ENCODE data around the gene CCL8. TPM values are rescaled to one million over a fixed set of nuclear protein-coding genes. Genes with fewer than 3 reads are reported as not detected.

CCL8 gene
- total RNA-seq: not detected in 2 replicates

- ChIA-PET POLR2A (no interaction called here), CTCF (interaction anchor here (0.6 kb wide), 1 partner anchor 31 kb away, joined by 4 read pairs; no protein-coding TSS in a partner anchor)
- Mint-ChIP-seq H3K9me3 (peaks cover 4% of the 10 kb centered on the region), H3K4me3 (no peak within 1 kb of the TSS), H3K27ac (no peak within 1 kb of the TSS), H3K36me3 (ENCODE audit: low read depth) (no peaks in the 10 kb centered on the region), H3K27me3 (peaks cover 10% of the 10 kb centered on the region), H3K4me1 (peaks cover under 1% of the 10 kb centered on the region)
- no peak for TF ChIP-seq CTCF (IDR thresholded peaks at IDR 0.05)
- intact Hi-C loops (cut with micrococcal nuclease): no loop called here
- no peak for ATAC-seq (ENCODE audit: low read depth)
- DNase-seq: no peak
These were observed at the start of gene CCL8 for GRCh38 chr17:34319039-34319483. Gene CCL8 (plus strand): TSS chr17:34319435. CDS start chr17:34319502, 67 bp downstream.

- Mint-ChIP-seq H3K27me3 (peaks cover 49% of the 10 kb centered on the region), H3K9me3 (no peaks in the 10 kb centered on the region), H3K4me1 (no peaks in the 10 kb centered on the region), H3K36me3 (ENCODE audit: low read depth) (no peaks in the 10 kb centered on the region), H3K4me3 (no peak within 1 kb of the TSS), H3K27ac (no peak within 1 kb of the TSS)
- DNase-seq (no peak), ATAC-seq (ENCODE audit: low read depth) (no peak)
- ChIA-PET POLR2A (no interaction called here), CTCF (no interaction called here)
- TF ChIP-seq CTCF (IDR thresholded peaks at IDR 0.05): no peak
- intact Hi-C loops (cut with micrococcal nuclease): no loop called here
These were observed 49.3 kb upstream of the CCL8 start, which contains the start of gene CCL7 for GRCh38 chr17:34269969-34270368. Gene CCL7 (plus strand): TSS chr17:34270221. CDS start chr17:34270291, 70 bp downstream.

GRCh38 chr17:34275881-34276280, 43.4 kb upstream of the CCL8 start:
- ATAC-seq (ENCODE audit: low read depth) (no peak), DNase-seq (no peak)
- Mint-ChIP-seq H3K27me3 (peaks cover 46% of the 10 kb centered on the region), H3K4me3 (no peak overlapping the region), H3K4me1 (no peaks in the 10 kb centered on the region), H3K27ac (no peak overlapping the region), H3K9me3 (no peaks in the 10 kb centered on the region), H3K36me3 (ENCODE audit: low read depth) (no peaks in the 10 kb centered on the region)
- POLR2A ChIA-PET: no interaction called here
- TF ChIP-seq CTCF (IDR thresholded peaks at IDR 0.05): no peak
- intact Hi-C loops (cut with micrococcal nuclease): no loop called here
- CTCF ChIA-PET: no interaction called here

- ATAC-seq (ENCODE audit: low read depth): no peak
- Mint-ChIP-seq H3K4me3 (no peak overlapping the region), H3K27ac (no peak overlapping the region), H3K9me3 (no peaks in the 10 kb centered on the region), H3K36me3 (ENCODE audit: low read depth) (no peaks in the 10 kb centered on the region), H3K4me1 (no peaks in the 10 kb centered on the region), H3K27me3 (peaks cover 44% of the 10 kb centered on the region)
- ChIA-PET POLR2A (no interaction called here), CTCF (no interaction called here)
- TF ChIP-seq CTCF (IDR thresholded peaks at IDR 0.05): no peak
- intact Hi-C loops (cut with micrococcal nuclease): no loop called here
- no peak for DNase-seq
These were observed 42.4 kb upstream of the CCL8 start for GRCh38 chr17:34276826-34277225.

- H3K4me1 Mint-ChIP-seq: no peaks in the 10 kb centered on the region
- intact Hi-C loops (cut with micrococcal nuclease): no loop called here
- H3K9me3 Mint-ChIP-seq: no peaks in the 10 kb centered on the region
- peaks cover 34% of the 10 kb centered on the region for H3K27me3 Mint-ChIP-seq
- H3K36me3 Mint-ChIP-seq (ENCODE audit: low read depth): no peaks in the 10 kb centered on the region
- POLR2A ChIA-PET: no interaction called here
- no peak overlapping the region for H3K27ac Mint-ChIP-seq
- DNase-seq (no peak), ATAC-seq (ENCODE audit: low read depth) (no peak)
- H3K4me3 Mint-ChIP-seq: no peak overlapping the region
- TF ChIP-seq CTCF (IDR thresholded peaks at IDR 0.05): no peak
- CTCF ChIA-PET: no interaction called here
These were observed 35.7 kb upstream of the CCL8 start for GRCh38 chr17:34283571-34283970.
